Sigmoid colon (tissue), 7 donors: ENCODE results near the gene MYOZ2. TPM values are rescaled to one million over a fixed set of nuclear protein-coding genes. Genes with fewer than 3 reads are reported as not detected.

Experiments
- DNase-seq: peaks from one replicate; pipeline ENCODE4 v3.0.0-alpha.2; 2019
- H3K27ac ChIP-seq, 4 donors: fragments of 200-600 bp; sonication (generic); one replicate each; pipeline ENCODE4 v1.5.1; 2016 to 2019; ENCODE audit warnings: mild to moderate bottlenecking in 1 of 4
- H3K27me3 ChIP-seq, 3 donors: fragments of 200-600 bp; sonication (generic); one replicate each; pipeline ENCODE4 v1.5.1; 2019; ENCODE audit warnings: mild to moderate bottlenecking in 1 of 3
- H3K36me3 ChIP-seq, 4 donors: fragments of 200-600 bp; sonication (generic); one replicate each; pipeline ENCODE4 v1.5.1; 2016 to 2019
- H3K4me1 ChIP-seq, 4 donors: fragments of 200-600 bp; sonication (generic); one replicate each; pipeline ENCODE4 v1.5.1; 2017 to 2019
- H3K4me3 ChIP-seq, 4 donors: fragments of 200-600 bp; sonication (generic); one replicate each; pipeline ENCODE4 v1.5.1; 2017 to 2019; ENCODE audit warnings: mild to moderate bottlenecking in 2 of 4, moderate library complexity in 1 of 4
- H3K9me3 ChIP-seq, 4 donors: fragments of 200-600 bp in 3 of 4; sonication (generic) in 3 of 4; one replicate each; pipeline versions ENCODE4 v1.5.1 to v1.6.1; 2013 to 2019
- EP300 ChIP-seq, 4 donors: sonication (generic); formaldehyde crosslinking; IDR thresholded peaks; one replicate each; pipeline ENCODE4 v1.6.1; 2017; ENCODE audit warnings: antibody characterized with exemption in 4 of 4
- POLR2A ChIP-seq, 2 donors: fragments of 450-650 bp; IDR thresholded peaks; one replicate each; pipeline ENCODE4 v1.6.1; 2016; ENCODE audit warnings: antibody characterized with exemption in 2 of 2, mild to moderate bottlenecking in 2 of 2, moderate library complexity in 2 of 2
- POLR2AphosphoS5 ChIP-seq, 4 donors: sonication (generic); formaldehyde crosslinking; IDR thresholded peaks; one replicate each; pipeline ENCODE4 v1.6.1; 2017; ENCODE audit warnings: antibody characterized with exemption in 4 of 4
- WGBS, 2 donors: extraction: QIAGEN DNeasy Blood & Tissue Kit; methylation state at CpG; one replicate each; pipeline ENCODE4 v1.1.7; 2013; 5-methylcytosine and 5-hydroxymethylcytosine counted together
- intact Hi-C: fragments of 100-400 bp; cut with DNase I; formaldehyde crosslinking; loops from one replicate; pipeline ENCODE4 v1.15.1; 2023
- polyA plus RNA-seq, 3 donors: library from polyadenylated mRNA; stranded (reverse); fragments of 200-250 nt; gene quantifications; one replicate each; pipeline ENCODE4 v1.2.3, GENCODE V29; 2013
- total RNA-seq, 4 donors: library from RNA; depleted of rRNA; stranded (reverse); fragments of >200 nt; gene quantifications; one replicate each; pipeline ENCODE4 v1.1.0, GENCODE V29; 2016
- TF ChIP-seq, protein P1 (sequence below), 4 experiments: fragments of 450-650 bp in 3 of 4; fragments of 200-600 bp in 1 of 4; IDR thresholded peaks; one replicate each; pipeline ENCODE4 v1.5.1; 2016 to 2019; ENCODE audit warnings: antibody characterized with exemption in 4 of 4, mild to moderate bottlenecking in 3 of 4, moderate library complexity in 2 of 4
- donor health status: healthy with polysubstance abuse.
- donor health status: Bipolar disorder and iron deficiency.
- donor health status: healthy.

MYOZ2 gene
- total and polyA plus RNA-seq, 7 donors = 0.28 to 1.4 (median 0.69) TPM

GRCh38 chr4:119179011-119179410, 43.4 kb downstream of the MYOZ2 start:
- intact Hi-C loops = no loop called here
- WGBS, 2 donors = 65 to 78% methylated on average over 1 of the region's 1 CpG
- Histone ChIP-seq H3K36me3 (no peaks in the 10 kb centered on the region), H3K4me3 (no peak overlapping the region), H3K4me1 (no peaks in the 10 kb centered on the region), H3K9me3 (no peaks in the 10 kb centered on the region), H3K27ac (no peak overlapping the region), H3K27me3 (no peaks in the 10 kb centered on the region)
- no peak for DNase-seq
- TF ChIP-seq POLR2A (IDR thresholded peaks at IDR 0.05) = no peak

DNA sequence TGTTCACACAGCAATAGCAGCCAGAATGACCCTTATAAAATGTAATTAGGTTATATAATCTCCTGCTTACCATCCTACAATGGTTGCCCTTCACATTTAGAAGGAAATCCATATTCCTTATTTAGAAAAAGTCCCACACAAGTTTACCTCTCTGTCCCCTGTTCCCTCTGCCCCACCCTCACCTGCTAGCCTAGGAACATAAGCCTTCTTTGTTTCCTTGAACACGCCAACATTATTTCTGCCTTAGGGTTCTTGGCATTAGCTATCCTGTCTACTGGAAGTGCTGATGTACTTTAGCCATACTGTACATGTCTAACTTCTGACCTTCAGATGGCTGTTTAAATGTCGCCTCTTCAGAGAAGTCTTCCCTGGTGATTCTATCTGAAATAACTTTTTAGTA, 48.5 kb downstream of the MYOZ2 start:
- TF ChIP-seq POLR2AphosphoS5 (IDR thresholded peaks at IDR 0.05) = no peak
- no peak for TF ChIP-seq EP300 (IDR thresholded peaks at IDR 0.05)
- TF ChIP-seq, protein P1, sequence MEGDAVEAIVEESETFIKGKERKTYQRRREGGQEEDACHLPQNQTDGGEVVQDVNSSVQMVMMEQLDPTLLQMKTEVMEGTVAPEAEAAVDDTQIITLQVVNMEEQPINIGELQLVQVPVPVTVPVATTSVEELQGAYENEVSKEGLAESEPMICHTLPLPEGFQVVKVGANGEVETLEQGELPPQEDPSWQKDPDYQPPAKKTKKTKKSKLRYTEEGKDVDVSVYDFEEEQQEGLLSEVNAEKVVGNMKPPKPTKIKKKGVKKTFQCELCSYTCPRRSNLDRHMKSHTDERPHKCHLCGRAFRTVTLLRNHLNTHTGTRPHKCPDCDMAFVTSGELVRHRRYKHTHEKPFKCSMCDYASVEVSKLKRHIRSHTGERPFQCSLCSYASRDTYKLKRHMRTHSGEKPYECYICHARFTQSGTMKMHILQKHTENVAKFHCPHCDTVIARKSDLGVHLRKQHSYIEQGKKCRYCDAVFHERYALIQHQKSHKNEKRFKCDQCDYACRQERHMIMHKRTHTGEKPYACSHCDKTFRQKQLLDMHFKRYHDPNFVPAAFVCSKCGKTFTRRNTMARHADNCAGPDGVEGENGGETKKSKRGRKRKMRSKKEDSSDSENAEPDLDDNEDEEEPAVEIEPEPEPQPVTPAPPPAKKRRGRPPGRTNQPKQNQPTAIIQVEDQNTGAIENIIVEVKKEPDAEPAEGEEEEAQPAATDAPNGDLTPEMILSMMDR (IDR thresholded peaks at IDR 0.05) = no peak
- no peak for TF ChIP-seq POLR2A (IDR thresholded peaks at IDR 0.05)
- H3K4me3 ChIP-seq = no peak overlapping the region
- no peak for DNase-seq
- H3K9me3 ChIP-seq = no peaks in the 10 kb centered on the region
- H3K36me3 ChIP-seq = no peaks in the 10 kb centered on the region
- H3K27ac ChIP-seq = no peak overlapping the region
- H3K4me1 ChIP-seq = peaks cover 0 to 5% (median 0%) of the 10 kb centered on the region in 4 donors
- WGBS, 2 donors = 14 to 72% methylated on average over 2 of the region's 2 CpGs
- no peaks in the 10 kb centered on the region for H3K27me3 ChIP-seq
- intact Hi-C loops = no loop called here

GRCh38 chr4:119189638-119190037, 54.0 kb downstream of the MYOZ2 start:
- Histone ChIP-seq H3K27me3 (no peaks in the 10 kb centered on the region), H3K4me3 (no peak overlapping the region), H3K27ac (peak overlapping the region; percentile 41 to 80 (median 58)), H3K9me3 (no peaks in the 10 kb centered on the region), H3K4me1 (peaks cover 0 to 5% (median 0%) of the 10 kb centered on the region in 4 donors), H3K36me3 (no peaks in the 10 kb centered on the region)
- DNase-seq = no peak
- intact Hi-C loops = no loop called here
- peak in 2 of 4 donors; percentile 23 to 49 for TF ChIP-seq EP300 (IDR thresholded peaks at IDR 0.05)
- TF ChIP-seq POLR2AphosphoS5 (IDR thresholded peaks at IDR 0.05) = peak in 3 of 4 donors; percentile 51 to 57 (median 56)
- TF ChIP-seq, protein P1 (IDR thresholded peaks at IDR 0.05) = no peak
- WGBS, 2 donors = 77 to 83% methylated on average over 1 of the region's 1 CpG

GRCh38 chr4:119190354-119190753, 54.7 kb downstream of the MYOZ2 start:
- Histone ChIP-seq H3K36me3 (no peaks in the 10 kb centered on the region), H3K27me3 (no peaks in the 10 kb centered on the region), H3K4me1 (peaks cover 0 to 5% (median 0%) of the 10 kb centered on the region in 4 donors), H3K9me3 (no peaks in the 10 kb centered on the region), H3K4me3 (no peak overlapping the region), H3K27ac (peak overlapping the region; percentile 41 to 80 (median 58))
- 91% methylated on average over 2 of the region's 2 CpGs for WGBS, 2 donors
- no peak for DNase-seq
- TF ChIP-seq, protein P1 (IDR thresholded peaks at IDR 0.05) = no peak
- TF ChIP-seq POLR2A (IDR thresholded peaks at IDR 0.05) (no peak), EP300 (IDR thresholded peaks at IDR 0.05) (no peak), POLR2AphosphoS5 (IDR thresholded peaks at IDR 0.05) (no peak)
- intact Hi-C loops = no loop called here

- no peaks in the 10 kb centered on the region for H3K27me3 ChIP-seq
- H3K36me3 ChIP-seq = no peaks in the 10 kb centered on the region
- TF ChIP-seq EP300 (IDR thresholded peaks at IDR 0.05) (no peak), POLR2AphosphoS5 (IDR thresholded peaks at IDR 0.05) (no peak), POLR2A (IDR thresholded peaks at IDR 0.05) (no peak)
- TF ChIP-seq, protein P1 (IDR thresholded peaks at IDR 0.05) = no peak
- H3K9me3 ChIP-seq = no peaks in the 10 kb centered on the region
- WGBS, 2 donors = 93 to 96% methylated on average over 3 of the region's 3 CpGs
- H3K4me3 ChIP-seq = no peak overlapping the region
- H3K27ac ChIP-seq = no peak overlapping the region
- intact Hi-C loops = no loop called here
- no peak for DNase-seq
- H3K4me1 ChIP-seq = peaks cover 0 to 5% (median 0%) of the 10 kb centered on the region in 4 donors
These were observed 55.9 kb downstream of the MYOZ2 start for GRCh38 chr4:119191505-119191904.
